Measurements from ENCODE around the gene MADD. TPM values are rescaled to one million over a fixed set of nuclear protein-coding genes. Genes with fewer than 3 reads are reported as not detected.

The MADD gene
- total RNA-seq, 1 donor from 2014 or later, result 67.2 TPM

- no peak for DNase-seq (ENCODE audit: extremely low spot score, unreplicated experiment)
- no peak overlapping the region for H3K4me3 Mint-ChIP-seq (ENCODE audit: unreplicated experiment)
- H3K4me1 Mint-ChIP-seq (ENCODE audit: unreplicated experiment), result no peaks in the 10 kb centered on the region
- H3K9me3 Mint-ChIP-seq (ENCODE audit: unreplicated experiment), result no peaks in the 10 kb centered on the region
- H3K36me3 Mint-ChIP-seq (ENCODE audit: unreplicated experiment), result peaks cover 26% of the 10 kb centered on the region
- no peak for TF ChIP-seq CTCF (IDR thresholded peaks at IDR 0.05)
- H3K27ac Mint-ChIP-seq (ENCODE audit: unreplicated experiment), result peak overlapping the region; percentile 44
- no peaks in the 10 kb centered on the region for H3K27me3 Mint-ChIP-seq (ENCODE audit: unreplicated experiment)
Measured at GRCh38 chr11:47329987-47330931, 60.3 kb downstream of the MADD start.

- no peaks in the 10 kb centered on the region for H3K9me3 Mint-ChIP-seq (ENCODE audit: unreplicated experiment)
- TF ChIP-seq CTCF (IDR thresholded peaks at IDR 0.05), result no peak
- DNase-seq (ENCODE audit: extremely low spot score, unreplicated experiment), result no peak
- H3K27ac Mint-ChIP-seq (ENCODE audit: unreplicated experiment), result no peak overlapping the region
- H3K4me1 Mint-ChIP-seq (ENCODE audit: unreplicated experiment), result no peaks in the 10 kb centered on the region
- H3K4me3 Mint-ChIP-seq (ENCODE audit: unreplicated experiment), result no peak overlapping the region
- H3K36me3 Mint-ChIP-seq (ENCODE audit: unreplicated experiment), result peaks cover 17% of the 10 kb centered on the region
- no peaks in the 10 kb centered on the region for H3K27me3 Mint-ChIP-seq (ENCODE audit: unreplicated experiment)
Measured at GRCh38 chr11:47331454-47332302, 61.7 kb downstream of the MADD start.

DNA sequence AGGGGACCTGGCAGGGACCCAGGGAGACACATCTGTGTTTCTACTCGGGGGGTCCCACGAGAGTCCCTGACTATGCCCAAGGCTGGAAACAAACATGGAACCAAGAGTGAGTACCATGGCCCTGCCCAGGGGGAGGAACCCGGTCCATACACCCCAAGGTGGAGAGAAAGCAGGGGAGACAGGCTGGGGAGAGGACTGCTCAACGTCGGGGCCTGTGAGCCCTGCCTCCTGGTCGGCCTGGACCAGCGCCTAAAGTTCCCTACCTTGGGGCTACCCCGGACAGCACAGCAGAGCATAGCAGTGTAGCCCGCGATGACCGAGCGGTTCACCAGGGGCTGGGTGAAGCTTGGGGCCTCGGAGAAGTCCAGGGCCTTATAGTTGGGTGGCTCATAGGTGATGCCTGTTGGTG lies 62.4 kb downstream of the MADD start:
- Mint-ChIP-seq H3K27ac (ENCODE audit: unreplicated experiment) (no peak overlapping the region), H3K4me3 (ENCODE audit: unreplicated experiment) (no peak overlapping the region), H3K36me3 (ENCODE audit: unreplicated experiment) (peaks cover 15% of the 10 kb centered on the region), H3K9me3 (ENCODE audit: unreplicated experiment) (no peaks in the 10 kb centered on the region), H3K4me1 (ENCODE audit: unreplicated experiment) (no peaks in the 10 kb centered on the region), H3K27me3 (ENCODE audit: unreplicated experiment) (no peaks in the 10 kb centered on the region)
- no peak for TF ChIP-seq CTCF (IDR thresholded peaks at IDR 0.05)
- DNase-seq (ENCODE audit: extremely low spot score, unreplicated experiment), result no peak

GRCh38 chr11:47332791-47333525 lies 63.0 kb downstream of the MADD start:
- H3K4me3 Mint-ChIP-seq (ENCODE audit: unreplicated experiment), result no peak overlapping the region
- DNase-seq (ENCODE audit: extremely low spot score, unreplicated experiment), result no peak
- H3K4me1 Mint-ChIP-seq (ENCODE audit: unreplicated experiment), result no peaks in the 10 kb centered on the region
- no peaks in the 10 kb centered on the region for H3K27me3 Mint-ChIP-seq (ENCODE audit: unreplicated experiment)
- TF ChIP-seq CTCF (IDR thresholded peaks at IDR 0.05), result no peak
- no peaks in the 10 kb centered on the region for H3K9me3 Mint-ChIP-seq (ENCODE audit: unreplicated experiment)
- H3K36me3 Mint-ChIP-seq (ENCODE audit: unreplicated experiment), result peaks cover 10% of the 10 kb centered on the region
- no peak overlapping the region for H3K27ac Mint-ChIP-seq (ENCODE audit: unreplicated experiment)
